ENCODE results near the gene RBP2.
A peak's percentile ranks its signal among the peaks of the same experiment; 100 is the strongest.
"Not testable (repeated sequence)": the region's sequence is repeated elsewhere in the genome, so short reads cannot be mapped to it uniquely, and the experiment has no call there.

The RBP2 gene

DNA sequence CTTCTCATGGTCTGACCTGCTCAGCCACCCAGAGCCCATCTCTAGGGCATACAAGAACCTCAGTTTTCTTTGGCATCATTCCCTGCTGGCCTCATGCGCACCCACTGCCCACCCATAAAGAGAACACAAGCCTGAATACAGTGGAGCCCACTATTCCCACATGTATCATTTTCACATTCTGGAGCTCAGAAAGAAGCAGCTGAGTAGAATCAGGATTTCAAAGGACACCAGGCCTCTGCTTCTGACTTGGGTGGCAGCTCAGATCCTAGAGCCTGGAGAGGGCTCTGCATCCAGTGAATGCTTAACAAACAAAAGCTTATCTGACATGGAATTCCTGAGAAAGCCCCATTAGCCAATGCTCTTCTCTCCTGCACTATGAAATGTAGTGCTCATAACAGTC, 34.7 kb downstream of the RBP2 start:
- no peak for DNase-seq (ENCODE audit: low read depth)

DNA sequence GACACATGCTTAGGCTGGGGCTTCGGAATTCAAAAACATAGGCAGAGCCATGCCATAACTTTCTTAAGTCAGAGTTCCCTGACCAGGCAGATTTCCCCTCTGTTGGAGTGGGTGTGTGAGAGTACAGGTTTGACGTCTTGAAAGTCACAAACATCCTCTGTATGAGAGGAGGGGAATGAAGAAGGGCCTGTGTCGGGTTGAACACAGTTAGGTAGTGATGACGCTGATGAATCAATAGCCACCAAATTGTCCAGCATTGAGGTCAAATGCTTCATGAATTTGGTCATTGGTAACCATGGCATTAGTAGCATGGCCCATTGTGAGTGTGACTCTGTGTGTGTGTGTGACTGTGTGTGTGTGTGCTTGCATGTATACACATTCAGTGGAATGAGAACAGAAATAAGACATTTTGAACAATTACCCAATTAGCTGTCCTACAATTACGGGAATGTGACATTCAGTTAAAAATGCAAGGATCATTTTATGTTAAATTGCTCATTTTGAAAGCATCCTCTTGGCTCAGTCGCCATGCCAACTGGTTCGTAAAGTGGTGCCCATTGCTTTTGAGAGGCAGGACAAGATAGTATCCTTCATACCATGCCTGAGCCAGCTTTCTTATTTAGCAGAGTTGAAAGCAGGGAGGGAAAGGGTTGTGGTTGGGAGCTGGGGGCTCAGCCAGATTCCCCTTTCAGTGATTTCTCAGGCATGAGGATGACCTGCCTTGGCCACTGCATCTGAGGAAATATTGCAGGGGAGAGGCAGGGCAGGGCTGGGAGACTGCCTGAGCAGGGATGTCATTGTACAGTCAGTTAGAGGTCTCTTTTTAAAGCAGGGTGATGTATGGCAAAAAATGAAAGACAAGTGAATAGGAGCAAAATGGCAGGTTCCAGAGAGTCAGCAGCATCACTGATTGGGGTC, 35.4 kb downstream of the RBP2 start:
- no peak for DNase-seq (ENCODE audit: low read depth)

DNA sequence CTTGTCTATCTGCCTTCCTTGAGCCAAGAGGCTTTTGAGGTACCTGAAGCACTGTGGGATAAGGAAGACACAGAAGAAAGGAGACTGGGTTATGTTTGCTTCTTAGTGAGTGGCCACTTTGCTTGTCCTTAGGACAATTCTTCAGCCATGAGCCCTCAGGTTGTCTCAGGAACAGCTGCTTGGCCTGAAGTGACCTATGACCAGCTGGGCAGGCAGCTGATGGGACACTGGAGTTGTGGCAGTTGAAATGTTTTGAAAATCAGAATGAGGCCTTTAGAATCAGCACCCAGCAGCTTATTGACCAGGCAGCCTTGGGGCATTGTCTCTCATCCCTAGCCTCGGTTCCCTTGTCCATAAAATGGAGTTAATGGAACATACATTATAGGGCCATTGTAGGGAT, 37.0 kb downstream of the RBP2 start:
- DNase-seq (ENCODE audit: low read depth): no peak

DNA sequence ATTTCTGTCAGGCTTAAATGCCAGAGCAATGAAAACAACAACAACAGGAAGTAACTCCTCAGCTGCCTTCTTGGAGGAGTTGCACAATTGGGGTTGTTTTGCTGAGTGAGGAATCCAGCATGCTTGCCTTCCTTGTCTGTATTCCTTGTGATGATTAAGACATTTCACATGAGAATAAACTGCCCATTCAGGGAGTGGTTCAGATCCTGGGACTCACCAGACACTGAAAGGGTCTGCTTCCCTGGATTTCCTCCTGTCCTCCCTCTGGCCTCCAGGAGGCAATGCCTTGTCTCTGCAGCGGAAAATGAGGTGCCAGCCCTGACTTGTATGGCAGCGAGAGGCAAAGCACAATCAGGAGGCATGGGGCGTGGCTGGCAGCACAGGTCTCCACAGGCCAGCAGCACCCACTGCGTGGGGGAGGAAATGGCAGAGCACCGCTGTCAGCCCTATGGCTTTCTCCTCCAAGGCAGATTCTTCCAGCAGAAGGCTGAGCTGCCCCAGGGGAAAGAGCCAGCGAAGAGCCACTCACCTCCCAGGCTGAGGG, 41.5 kb downstream of the RBP2 start:
- DNase-seq (ENCODE audit: low read depth): peak; percentile 93

DNA sequence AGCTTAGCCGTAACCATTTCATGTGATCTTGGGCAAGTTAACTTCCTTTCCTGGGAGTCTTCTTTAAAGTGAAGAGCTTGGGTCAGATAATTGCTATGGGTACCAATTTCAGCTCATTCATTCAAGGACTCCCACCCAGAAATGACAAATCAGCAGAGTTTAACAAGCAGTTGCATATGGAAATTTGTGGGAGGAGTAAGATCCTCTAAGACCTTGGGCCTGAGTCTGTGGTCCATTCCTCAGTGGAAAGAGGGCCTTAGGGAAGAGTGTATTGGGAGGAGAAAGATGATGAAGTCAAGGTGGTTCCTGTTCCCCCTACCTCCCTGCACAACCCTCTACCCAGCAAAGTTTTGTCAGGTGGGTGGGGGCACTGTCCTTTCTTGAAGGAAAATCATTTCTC, 42.1 kb downstream of the RBP2 start:
- DNase-seq (ENCODE audit: low read depth): no peak

DNA sequence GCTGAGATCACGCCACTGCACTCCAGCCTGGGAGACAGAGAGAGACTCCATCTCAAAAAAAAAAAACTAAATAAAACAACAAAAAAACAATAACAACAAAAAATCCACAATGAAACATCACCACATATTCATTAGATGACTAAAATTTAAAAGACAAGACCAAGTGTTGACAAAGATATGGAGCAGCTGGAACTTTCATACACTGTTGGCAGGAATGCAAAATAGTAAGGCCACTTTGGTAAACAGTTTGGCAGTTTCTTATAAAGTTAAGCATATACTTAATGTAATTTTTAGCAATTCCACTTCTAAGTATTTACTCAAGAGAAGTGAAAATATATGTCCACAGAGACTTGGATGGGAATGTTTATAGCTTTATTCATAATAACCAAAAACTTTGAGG, 43.2 kb downstream of the RBP2 start:
- DNase-seq (ENCODE audit: low read depth): no peak

DNA sequence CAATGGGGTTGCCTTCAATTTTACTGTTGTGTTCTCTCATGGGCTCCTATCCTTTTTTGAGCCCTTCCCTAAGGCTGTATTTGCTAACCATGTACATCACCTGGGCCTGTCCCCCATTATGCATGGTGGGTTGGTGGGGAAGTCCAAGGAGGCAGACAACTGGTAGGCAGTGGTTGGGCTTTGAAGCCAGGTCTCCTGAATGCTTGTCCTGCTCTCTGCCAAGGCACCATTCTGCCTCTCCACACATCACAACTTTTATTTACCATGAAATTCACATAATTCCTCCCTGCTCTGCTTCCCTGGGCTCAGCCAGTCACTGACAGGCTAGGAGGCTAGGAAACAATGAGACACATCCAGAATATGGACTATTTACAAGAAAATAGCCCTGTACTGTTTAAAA, 45.8 kb downstream of the RBP2 start:
- DNase-seq (ENCODE audit: low read depth): no peak

DNA sequence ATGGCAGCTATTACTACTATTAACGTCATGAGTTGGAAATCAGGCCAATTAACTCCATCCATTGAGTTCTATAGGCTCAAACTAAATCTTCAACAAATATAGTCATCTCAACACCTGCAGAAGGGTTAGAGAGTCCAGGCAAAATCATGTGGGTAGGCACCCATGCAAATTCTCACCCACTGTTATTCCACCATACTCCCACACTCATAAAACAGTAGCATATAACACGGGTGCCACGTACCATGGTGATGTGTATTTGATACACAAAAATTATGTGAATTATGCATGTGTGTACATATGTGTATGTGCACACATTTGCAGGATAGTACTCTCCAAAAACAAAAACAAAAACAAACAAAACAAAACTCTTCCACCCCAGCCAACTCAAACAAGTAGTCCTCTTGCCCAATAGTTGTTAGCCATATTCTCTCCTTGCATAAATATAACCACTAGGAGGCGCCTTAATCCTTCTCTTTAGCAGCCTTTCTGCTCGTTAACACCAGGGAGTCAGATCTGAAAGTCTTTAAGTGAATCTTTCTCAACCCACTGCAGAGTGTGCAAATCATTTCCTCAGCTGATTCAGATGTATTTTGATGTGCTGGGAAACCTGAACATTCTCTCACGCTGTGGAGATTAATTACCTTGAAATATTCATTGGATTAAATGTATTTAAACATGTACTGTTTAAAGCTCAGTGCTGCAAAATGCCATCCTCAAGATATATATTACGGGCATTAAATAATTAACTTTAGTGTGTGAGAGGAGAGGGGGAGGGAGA, 48.8 kb downstream of the RBP2 start:
- peak; percentile 81 for DNase-seq (ENCODE audit: low read depth)

DNA sequence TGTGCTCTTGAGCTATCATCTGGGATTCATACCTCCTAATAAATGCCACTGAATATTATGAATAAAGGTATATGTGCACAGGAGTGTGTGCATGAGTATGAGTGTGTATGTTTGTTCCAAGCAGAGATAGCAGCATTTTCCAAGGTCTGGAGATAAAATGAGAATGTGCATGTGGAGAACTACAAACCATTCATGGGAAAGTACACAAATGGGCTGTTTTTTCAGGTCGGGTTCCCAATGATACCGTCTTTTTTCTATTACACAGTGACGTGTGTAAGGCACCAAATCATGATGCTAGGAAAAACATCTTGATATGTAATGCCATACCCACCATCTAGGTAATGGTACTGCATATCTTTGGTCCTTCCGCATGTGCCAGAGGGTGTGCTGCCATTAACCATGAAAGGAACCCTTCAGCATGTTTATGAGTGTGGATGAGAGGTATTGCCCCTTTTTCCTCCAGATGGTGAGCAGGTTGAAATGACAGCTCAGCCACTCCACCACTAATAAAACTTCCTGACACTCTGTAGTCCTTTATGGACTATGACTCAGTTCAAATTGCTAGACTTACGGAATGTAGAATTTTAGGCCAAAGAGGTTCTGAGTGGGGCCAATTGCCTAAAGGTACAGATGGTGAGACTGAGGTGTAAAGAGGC, 50.4 kb downstream of the RBP2 start:
- no peak for DNase-seq (ENCODE audit: low read depth)

DNA sequence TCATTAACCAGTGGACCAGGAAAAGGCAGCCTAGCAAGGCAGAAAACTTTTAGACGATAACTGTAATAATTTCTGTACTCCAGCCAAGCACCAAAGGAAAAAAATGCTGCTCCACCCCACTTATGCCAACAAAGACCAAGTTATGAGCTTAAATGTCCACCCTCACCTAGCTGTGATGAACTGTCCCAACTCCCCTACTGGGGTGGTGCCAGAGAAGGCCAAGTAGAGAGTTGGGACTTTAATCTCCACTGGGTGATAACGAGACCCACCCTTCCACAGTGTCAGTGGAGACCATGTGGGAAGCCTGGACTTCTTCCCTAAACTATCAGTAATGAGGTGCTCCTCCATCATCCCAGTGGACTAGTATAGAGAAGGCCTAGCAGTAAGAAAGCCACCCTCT, 53.1 kb downstream of the RBP2 start:
- DNase-seq (ENCODE audit: low read depth): no peak

DNA sequence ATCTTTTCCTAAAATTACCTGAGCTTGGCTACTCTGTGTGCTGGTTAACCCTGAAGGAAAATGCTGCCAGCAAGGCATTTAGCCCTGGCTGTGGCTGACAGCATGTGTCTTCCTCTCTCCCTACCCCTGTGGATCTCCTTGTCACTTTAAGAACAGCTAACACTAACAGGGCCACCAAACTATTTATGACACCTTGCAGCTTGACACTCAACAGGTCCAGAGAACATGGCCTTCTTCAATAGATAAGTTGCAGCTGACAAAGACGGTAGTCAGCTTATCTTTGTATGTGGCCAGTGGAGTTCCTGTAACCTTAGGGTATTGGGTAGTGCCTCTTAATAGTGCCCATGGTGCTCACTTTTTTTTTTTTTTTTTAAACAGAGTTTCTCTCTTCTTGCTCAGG, 54.9 kb downstream of the RBP2 start:
- no peak for DNase-seq (ENCODE audit: low read depth)

DNA sequence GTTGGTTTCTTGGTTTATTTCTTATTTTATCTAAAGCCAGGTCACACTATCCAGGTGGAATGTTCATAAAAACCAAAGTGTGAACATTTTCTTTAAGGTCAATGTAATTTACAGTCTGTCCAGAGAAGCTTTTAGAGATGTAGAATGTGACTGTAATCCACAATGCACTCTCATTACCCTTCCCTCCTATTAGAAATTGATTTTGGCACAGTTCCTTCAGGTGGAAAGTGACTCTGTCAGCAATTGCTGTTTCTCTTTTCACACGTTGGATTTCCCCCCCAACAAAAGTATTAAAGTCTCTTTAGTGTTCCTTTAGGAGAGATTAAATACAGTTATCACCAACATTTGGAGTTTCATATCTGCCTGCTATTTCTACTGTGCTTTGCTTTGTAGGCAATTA, 55.3 kb downstream of the RBP2 start:
- no peak for DNase-seq (ENCODE audit: low read depth)

DNA sequence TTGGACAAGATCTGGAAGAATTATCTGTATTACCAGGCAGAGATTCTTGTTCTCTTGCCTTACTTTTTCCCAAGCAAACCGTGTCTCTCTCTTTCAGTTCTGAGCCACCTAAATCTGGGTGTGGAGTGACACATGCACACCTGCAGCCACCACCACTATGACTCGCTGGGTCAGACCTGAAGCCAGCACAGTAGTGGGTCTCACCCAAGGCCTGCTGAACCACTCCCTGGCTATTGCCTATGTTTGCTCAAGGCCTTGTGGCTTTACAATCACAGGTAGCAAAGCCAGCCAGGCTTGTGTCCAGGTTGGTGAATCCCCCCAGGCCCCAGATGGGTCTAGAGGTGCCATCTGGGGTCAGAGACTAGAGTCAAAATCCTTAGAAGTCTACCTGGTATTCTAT, 58.2 kb downstream of the RBP2 start:
- no peak for DNase-seq (ENCODE audit: low read depth)

DNA sequence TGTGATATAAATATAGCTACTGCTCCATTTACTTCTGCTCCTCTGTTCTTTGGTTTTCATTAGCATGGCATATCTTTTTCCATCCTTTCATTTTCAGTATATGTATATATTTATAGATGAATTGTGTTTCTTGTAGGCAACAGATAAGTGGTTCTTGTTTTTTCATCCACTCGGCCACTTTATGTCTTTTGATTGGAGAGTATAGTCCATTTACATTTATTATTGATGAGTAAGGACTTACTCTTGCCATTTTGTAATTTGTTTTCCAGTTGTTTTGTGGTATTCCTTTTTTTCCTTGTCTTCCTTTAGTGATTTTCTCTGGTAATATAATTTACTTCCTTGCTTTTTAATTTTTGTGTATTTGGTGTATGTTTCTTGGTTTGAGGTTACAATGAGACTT, 60.0 kb downstream of the RBP2 start:
- no peak for DNase-seq (ENCODE audit: low read depth)

DNA sequence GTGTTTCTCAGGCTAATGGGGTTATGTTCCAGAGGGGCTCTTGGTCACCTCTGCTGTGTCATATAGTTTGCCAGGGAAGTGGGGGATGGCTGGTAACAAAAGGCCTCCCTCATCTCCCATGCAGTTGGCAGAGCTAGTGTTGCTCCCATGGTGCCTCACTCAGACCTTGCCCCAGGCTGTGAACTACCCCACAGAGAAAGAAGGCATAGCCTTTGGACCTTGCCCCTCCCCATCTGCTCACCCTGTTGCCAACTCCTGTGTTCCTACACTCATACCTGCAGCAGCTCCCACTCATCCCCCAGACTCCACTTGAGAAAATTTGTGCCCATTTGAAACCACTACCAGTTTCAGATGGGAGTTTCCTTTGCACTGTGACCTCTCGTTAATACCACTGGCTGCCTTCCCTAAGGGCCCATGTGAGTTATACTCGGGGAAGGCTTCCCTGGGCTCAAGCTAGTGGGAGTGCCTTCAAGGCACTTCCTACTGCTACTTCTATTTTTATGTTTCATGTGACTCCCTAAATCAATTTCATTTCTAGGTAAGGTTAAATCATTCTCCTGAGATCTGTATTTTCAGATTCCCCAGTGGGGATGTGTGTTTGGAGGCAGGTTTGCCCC, 61.6 kb downstream of the RBP2 start:
- no peak for DNase-seq (ENCODE audit: low read depth)

DNA sequence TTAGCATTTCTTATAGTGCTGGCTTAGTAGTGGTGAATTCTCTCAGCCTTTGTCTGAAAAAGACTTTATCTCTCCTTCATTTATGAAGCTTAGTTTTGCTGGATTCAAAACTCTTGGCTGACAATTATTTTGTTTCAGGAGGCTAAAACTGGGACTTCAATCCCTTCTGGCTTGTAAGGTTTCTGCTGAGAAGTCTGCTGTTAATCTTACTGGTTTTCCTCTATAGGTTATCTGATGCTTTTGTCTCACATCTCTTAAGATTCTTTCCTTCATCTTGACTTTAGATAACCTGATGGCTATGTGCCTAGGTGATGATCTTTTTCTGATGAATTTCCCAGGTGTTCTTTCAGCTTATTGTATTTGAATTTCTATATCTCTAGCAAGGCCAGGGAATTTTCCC, 63.4 kb downstream of the RBP2 start:
- not testable (repeated sequence) for DNase-seq (ENCODE audit: low read depth)
